B cell (primary cell): Measurements from ENCODE around the gene CACTIN. TPM values are rescaled to one million over a fixed set of nuclear protein-coding genes. Genes with fewer than 3 reads are reported as not detected.
"Not testable (repeated sequence)": the region's sequence is repeated elsewhere in the genome, so short reads cannot be mapped to it uniquely, and the experiment has no call there.

Experiments
- ATAC-seq: fragments of 200-7000 bp; cut with Tn5 transposase; one replicate; pipeline ENCODE4 v1.10.0; 2021; ENCODE audit warnings: low read depth, mild to moderate bottlenecking, moderate number of reproducible peaks, moderate library complexity
- CTCF ChIA-PET: fragments of 350-600 bp; sonication (Branson Sonifier 250); formaldehyde crosslinking; loops from one replicate; lab custom pipeline; 2021; ENCODE audit warnings: antibody characterized with exemption, inconsistent platforms; lab: Charles Lee
- POLR2A ChIA-PET: fragments of 350-600 bp; sonication (Branson Sonifier 250); formaldehyde crosslinking; loops from one replicate; lab custom pipeline; 2021; ENCODE audit warnings: antibody characterized with exemption; lab: Charles Lee
- DNase-seq: peaks from one replicate; pipeline ENCODE4 v3.0.0; 2013
- H2AFZ ChIP-seq: 2 replicates; pipeline ENCODE4 v1.6.1; 2012; ENCODE audit warnings: mild to moderate bottlenecking, low read depth, low read length; ENCODE audit not compliant: insufficient read depth, poor library complexity, severe bottlenecking
- H3K27ac ChIP-seq, 2 donors: 1 replicate in 1 of 2; 2 replicates in 1 of 2; pipeline ENCODE4 v1.5.1; 2012 to 2013; ENCODE audit warnings: low read length in 2 of 2, mild to moderate bottlenecking in 2 of 2, moderate library complexity in 1 of 2
- H3K27me3 ChIP-seq, 4 experiments: fragments of 200-600 bp in 1 of 4; sonication (generic) in 1 of 4; replicated peaks in 1 of 4; 1 replicate in 2 of 4; 2 replicates in 2 of 4; pipeline versions ENCODE4 v1.6.1 to v1.7.0; 2013 to 2016; ENCODE audit warnings: low read length in 3 of 4, mild to moderate bottlenecking in 2 of 4, mixed read lengths in 1 of 4, moderate library complexity in 1 of 4; ENCODE audit not compliant: insufficient read depth in 4 of 4, control insufficient read depth in 3 of 4; ENCODE audit errors: control extremely low read depth in 1 of 4
- H3K36me3 ChIP-seq, 2 experiments: replicated peaks in 1 of 2; 1 replicate in 1 of 2; 2 replicates in 1 of 2; pipeline versions ENCODE4 v1.6.1 to v1.7.1; 2013; ENCODE audit warnings: low read length in 1 of 2; ENCODE audit not compliant: insufficient read depth in 2 of 2, control insufficient read depth in 1 of 2; ENCODE audit errors: control extremely low read depth in 1 of 2, extremely low read depth in 1 of 2
- H3K4me1 ChIP-seq, 2 donors: fragments of 200-600 bp in 1 of 2; sonication (generic) in 1 of 2; 1 replicate in 1 of 2; 2 replicates in 1 of 2; pipeline versions ENCODE4 v1.5.1 to v1.6.1; 2013 to 2017; ENCODE audit warnings: low read length in 2 of 2; ENCODE audit not compliant: control insufficient read depth in 2 of 2, insufficient read depth in 2 of 2
- H3K4me2 ChIP-seq: replicated peaks from 2 replicates; pipeline ENCODE3; 2012; ENCODE audit warnings: mild to moderate bottlenecking, low read depth, low read length; ENCODE audit not compliant: poor library complexity, severe bottlenecking
- H3K4me3 ChIP-seq, 5 experiments: fragments of 200-600 bp in 1 of 5; sonication (generic) in 1 of 5; 1 replicate in 3 of 5; 2 replicates in 2 of 5; pipeline versions ENCODE4 v1.5.1 to v1.7.0; 2011 to 2016; ENCODE audit warnings: low read length in 4 of 5, mild to moderate bottlenecking in 4 of 5, low read depth in 2 of 5, control low read depth in 1 of 5, moderate library complexity in 1 of 5; ENCODE audit not compliant: insufficient read depth in 1 of 5; ENCODE audit errors: control extremely low read depth in 1 of 5, extremely low read depth in 1 of 5
- H3K79me2 ChIP-seq: fragments of 200-600 bp; sonication (generic); one replicate; pipeline ENCODE4 v1.6.0; 2016; ENCODE audit warnings: low read length; ENCODE audit not compliant: control insufficient read depth, insufficient read depth
- H3K9ac ChIP-seq: fragments of 200-600 bp; sonication (generic); 2 replicates; pipeline ENCODE4 v1.6.1; 2017; ENCODE audit warnings: mild to moderate bottlenecking, low read length, moderate library complexity
- H3K9me3 ChIP-seq, 3 donors: one replicate each; pipeline versions ENCODE4 v1.6.1 to v1.7.1; 2013; ENCODE audit warnings: low read length in 2 of 3; ENCODE audit not compliant: control insufficient read depth in 2 of 3, insufficient read depth in 1 of 3; ENCODE audit errors: control extremely low read depth in 1 of 3
- H4K20me1 ChIP-seq: 2 replicates; pipeline ENCODE4 v1.6.0; 2012; ENCODE audit warnings: mild to moderate bottlenecking, low read length; ENCODE audit not compliant: insufficient read depth, control insufficient read depth, poor library complexity, severe bottlenecking
- H3K27ac Mint-ChIP-seq: one replicate; pipeline ENCODE4 v1.8.0; 2021; ENCODE audit warnings: mixed read lengths
- H3K27me3 Mint-ChIP-seq: one replicate; pipeline ENCODE4 v1.8.0; 2021; ENCODE audit warnings: mixed read lengths
- H3K4me1 Mint-ChIP-seq: one replicate; pipeline ENCODE4 v1.8.0; 2021; ENCODE audit warnings: mixed read lengths
- H3K4me3 Mint-ChIP-seq: one replicate; pipeline ENCODE4 v1.8.0; 2021; ENCODE audit warnings: mixed read lengths
- H3K9me3 Mint-ChIP-seq: one replicate; pipeline ENCODE4 v1.8.0; 2022; ENCODE audit warnings: mixed read lengths; ENCODE audit not compliant: insufficient read depth
- EZH2 ChIP-seq: IDR thresholded peaks from 2 replicates; pipeline ENCODE4 v1.6.1; 2012; ENCODE audit warnings: borderline replicate concordance, low read depth, mild to moderate bottlenecking, moderate library complexity, low read length; ENCODE audit not compliant: insufficient read depth, poor library complexity, severe bottlenecking
- WGBS: methylation state at CpG from one replicate; pipeline ENCODE4 v1.1.5; 2013; ENCODE audit warnings: missing lambda C conversion rate; ENCODE audit not compliant: insufficient coverage; 5-methylcytosine and 5-hydroxymethylcytosine counted together
- intact Hi-C: fragments of 100-400 bp; cut with micrococcal nuclease; formaldehyde crosslinking; loops from one replicate; pipeline ENCODE4 v1.10.0; 2022
- polyA plus RNA-seq: library from polyadenylated mRNA; depleted of rRNA; stranded (reverse); fragments of >200 nt; gene quantifications from 2 replicates; pipeline ENCODE4 v1.2.3, GENCODE V29; 2012
- total RNA-seq, 2 donors: library from RNA; stranded (reverse); fragments of 120-200 nt in 1 of 2; gene quantifications; 1 replicate in 1 of 2; 2 replicates in 1 of 2; pipeline versions ENCODE4 v1.2.3 to v1.2.4, GENCODE V29; 2013 to 2022
- TF ChIP-seq, protein P1 (sequence below): fragments of 200-600 bp; IDR thresholded peaks from one replicate; pipeline ENCODE4 v1.8.0; 2022; ENCODE audit warnings: antibody characterized with exemption, mild to moderate bottlenecking

CACTIN gene
- total and polyA plus RNA-seq, 2 donors (not counting 1 experiment from before 2014, with no cell fraction given): 40.6 to 41.8 TPM

DNA sequence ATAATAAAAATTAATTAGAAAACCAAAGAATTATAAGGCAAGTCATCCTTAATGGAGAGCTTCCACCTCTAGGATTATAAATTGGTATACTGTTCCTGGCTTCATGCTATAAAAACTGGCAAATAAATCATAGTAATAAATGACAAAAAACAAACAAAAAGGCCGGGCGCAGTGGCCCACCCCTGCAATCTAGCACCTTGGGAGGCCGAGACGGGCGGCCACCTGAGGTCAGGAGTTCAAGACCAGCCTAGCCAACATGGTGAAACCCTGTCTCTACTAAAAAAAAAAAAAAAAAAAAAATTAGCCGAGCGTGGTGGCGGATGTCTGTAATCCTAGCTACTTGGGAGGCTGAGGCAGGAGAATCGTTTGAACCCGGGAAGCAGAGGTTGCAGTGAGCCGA, 56.5 kb downstream of the CACTIN start:
- peaks cover 13% of the 10 kb centered on the region for H3K4me1 Mint-ChIP-seq
- not testable (repeated sequence) for ATAC-seq, H3K36me3 ChIP-seq, H3K9ac ChIP-seq, DNase-seq, H3K27me3 Mint-ChIP-seq, H3K4me3 ChIP-seq, H3K4me2 ChIP-seq, H3K27ac ChIP-seq, H3K9me3 Mint-ChIP-seq, H3K27ac Mint-ChIP-seq, H3K4me3 Mint-ChIP-seq, H3K79me2 ChIP-seq, H4K20me1 ChIP-seq, H3K27me3 ChIP-seq, H2AFZ ChIP-seq
- no CpG with 5 or more reads among the region's 11 CpGs for WGBS
- ChIA-PET POLR2A (interaction anchor here (0.7 kb wide), 2 partner anchors 11 to 35 kb away, joined by 4 to 7 read pairs; no protein-coding TSS in a partner anchor), CTCF (interaction anchor here (0.7 to 1.4 kb wide), 3 partner anchors 13 to 48 kb away, joined by 3 read pairs; no protein-coding TSS in a partner anchor)
- Histone ChIP-seq H3K9me3 (peaks cover 0 to 15% (median 0%) of the 10 kb centered on the region in 3 donors), H3K4me1 (peaks cover 12 to 18% of the 10 kb centered on the region in 2 donors)
- intact Hi-C loops: loop anchor here (5.0 kb wide), 1 partner anchor 192 kb away; the partner anchor contains the start of genes APBA3 and MRPL54

DNA sequence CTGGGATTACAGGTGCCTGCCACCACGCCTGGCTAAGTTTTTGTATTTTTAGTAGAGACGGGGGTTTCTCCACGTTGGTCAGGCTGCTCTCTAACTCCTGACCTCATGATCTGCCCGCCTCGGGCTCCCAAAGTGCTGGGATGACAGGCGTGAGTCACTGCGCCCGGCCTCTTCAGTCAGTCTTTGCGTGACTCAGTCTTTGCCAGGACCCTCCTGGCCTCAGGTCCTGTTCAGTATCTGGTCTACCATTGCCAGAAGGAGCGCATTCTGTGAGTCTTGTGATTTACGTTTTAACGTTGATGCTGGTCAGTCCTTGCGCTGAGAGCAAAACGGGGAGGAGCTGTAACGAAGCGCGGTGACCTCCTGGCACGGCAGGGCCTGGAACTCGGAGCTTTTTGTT, 61.5 kb downstream of the CACTIN start:
- intact Hi-C loops: no loop called here
- no peak overlapping the region for H3K9ac ChIP-seq
- 92% methylated on average over 19 of the region's 19 CpGs for WGBS
- H3K27ac Mint-ChIP-seq: no peak overlapping the region
- H3K4me1 ChIP-seq: peaks cover 4 to 5% of the 10 kb centered on the region in 2 donors
- peaks cover 4% of the 10 kb centered on the region for H3K4me1 Mint-ChIP-seq
- no peaks in the 10 kb centered on the region for H3K27me3 Mint-ChIP-seq
- H3K4me2 ChIP-seq: no peak overlapping the region
- no peaks in the 10 kb centered on the region for H3K9me3 ChIP-seq
- no peak for DNase-seq
- no peaks in the 10 kb centered on the region for H4K20me1 ChIP-seq
- H3K4me3 ChIP-seq: no peak overlapping the region
- H3K27ac ChIP-seq: no peak overlapping the region
- H3K79me2 ChIP-seq: no peaks in the 10 kb centered on the region
- no peaks in the 10 kb centered on the region for H3K27me3 ChIP-seq
- H3K36me3 ChIP-seq: no peaks in the 10 kb centered on the region
- H3K4me3 Mint-ChIP-seq: no peak overlapping the region
- ChIA-PET POLR2A (interaction anchor here (0.6 to 0.7 kb wide), 2 partner anchors 15 to 1348 kb away, joined by 3 to 4 read pairs; no protein-coding TSS in a partner anchor), CTCF (no interaction called here)
- H2AFZ ChIP-seq: no peak overlapping the region
- no peaks in the 10 kb centered on the region for H3K9me3 Mint-ChIP-seq
- no peak for ATAC-seq
- TF ChIP-seq EZH2: no peak
- TF ChIP-seq, protein P1, sequence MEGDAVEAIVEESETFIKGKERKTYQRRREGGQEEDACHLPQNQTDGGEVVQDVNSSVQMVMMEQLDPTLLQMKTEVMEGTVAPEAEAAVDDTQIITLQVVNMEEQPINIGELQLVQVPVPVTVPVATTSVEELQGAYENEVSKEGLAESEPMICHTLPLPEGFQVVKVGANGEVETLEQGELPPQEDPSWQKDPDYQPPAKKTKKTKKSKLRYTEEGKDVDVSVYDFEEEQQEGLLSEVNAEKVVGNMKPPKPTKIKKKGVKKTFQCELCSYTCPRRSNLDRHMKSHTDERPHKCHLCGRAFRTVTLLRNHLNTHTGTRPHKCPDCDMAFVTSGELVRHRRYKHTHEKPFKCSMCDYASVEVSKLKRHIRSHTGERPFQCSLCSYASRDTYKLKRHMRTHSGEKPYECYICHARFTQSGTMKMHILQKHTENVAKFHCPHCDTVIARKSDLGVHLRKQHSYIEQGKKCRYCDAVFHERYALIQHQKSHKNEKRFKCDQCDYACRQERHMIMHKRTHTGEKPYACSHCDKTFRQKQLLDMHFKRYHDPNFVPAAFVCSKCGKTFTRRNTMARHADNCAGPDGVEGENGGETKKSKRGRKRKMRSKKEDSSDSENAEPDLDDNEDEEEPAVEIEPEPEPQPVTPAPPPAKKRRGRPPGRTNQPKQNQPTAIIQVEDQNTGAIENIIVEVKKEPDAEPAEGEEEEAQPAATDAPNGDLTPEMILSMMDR: no peak
